ENCODE data around the gene TMEM151A. TPM values are rescaled to one million over a fixed set of nuclear protein-coding genes. Genes with fewer than 3 reads are reported as not detected.

The TMEM151A gene
- total RNA-seq, 1 experiment from 2014 or later: not detected

DNA sequence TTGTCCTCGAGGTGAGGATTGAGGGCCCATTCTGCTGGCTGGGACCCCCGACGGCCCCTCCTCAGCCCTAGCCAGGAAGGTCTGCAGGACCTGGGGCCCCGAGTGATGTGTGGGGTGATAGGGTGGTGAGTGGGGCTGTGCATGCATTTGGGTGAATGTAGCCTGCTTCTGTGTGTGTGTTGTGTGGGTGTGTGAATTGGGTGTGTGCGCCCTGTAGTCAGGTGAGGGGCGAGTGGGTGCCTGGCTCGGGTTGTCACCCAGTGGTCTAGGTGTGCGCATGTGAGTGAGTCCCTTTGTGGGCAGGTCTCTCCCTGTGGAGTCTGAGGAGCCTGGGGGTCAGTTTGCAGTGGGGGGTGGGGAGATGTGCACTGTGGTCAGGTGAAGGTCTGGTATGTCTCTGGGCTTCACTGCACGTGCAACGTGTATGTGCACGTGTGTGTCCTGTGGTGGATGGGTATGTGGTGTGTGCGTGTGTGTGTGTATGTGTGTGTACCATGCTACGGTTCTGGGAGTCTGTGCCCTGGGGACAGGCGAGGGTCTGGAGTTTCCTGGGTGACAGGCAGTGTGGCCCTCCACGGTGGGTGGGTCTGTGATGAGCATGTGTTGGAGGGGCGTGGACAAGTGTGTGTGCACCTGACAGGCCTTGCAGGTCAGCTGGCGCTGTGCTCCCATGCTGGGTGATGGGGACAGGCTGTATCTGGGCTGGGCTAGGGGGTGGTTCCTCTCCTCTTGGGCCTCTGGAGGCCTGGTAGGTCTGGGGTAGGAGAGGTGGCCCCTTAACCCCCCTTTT lies 1.0 kb downstream of the TMEM151A start:
- Histone ChIP-seq H3K27ac (ENCODE audit: low read length) (no peak overlapping the region), H2AFZ (ENCODE audit: low read length) (no peak overlapping the region), H3K36me3 (ENCODE audit: low read depth, low read length) (no peaks in the 10 kb centered on the region), H3K4me3 (ENCODE audit: low read length) (no peak overlapping the region), H3K4me2 (ENCODE audit: low read length) (no peak overlapping the region), H3K27me3 (ENCODE audit: low read length) (peaks cover 12% of the 10 kb centered on the region), H3F3A (ENCODE audit: low read length, unreplicated experiment) (no peaks in the 10 kb centered on the region), H4K20me1 (ENCODE audit: low read length) (no peaks in the 10 kb centered on the region), H3K9ac (ENCODE audit: low read length) (no peak overlapping the region), H3K4me1 (ENCODE audit: insufficient read depth, low read length) (peaks cover 15% of the 10 kb centered on the region), H3K9me3 (ENCODE audit: low read length) (no peaks in the 10 kb centered on the region), H3K9me2 (replicated peaks; ENCODE audit: low read length) (no peaks in the 10 kb centered on the region), H3K79me2 (ENCODE audit: low read length) (peaks cover 10% of the 10 kb centered on the region)
- intact Hi-C loops (cut with micrococcal nuclease): no loop called here
- POLR2A ChIA-PET (ENCODE audit: unreplicated experiment): no interaction called here
- BruUV-seq (replicated peaks): no TSS peak
- DNase-seq (no peak), ATAC-seq (no peak)
- TF ChIP-seq EZH2 (IDR thresholded peaks at IDR 0.05; ENCODE audit: low read length, unreplicated experiment) (no peak), EZH2phosphoT487 (IDR thresholded peaks at IDR 0.05; ENCODE audit: borderline replicate concordance, low read length) (no peak)
- TF ChIP-seq, protein P1, sequence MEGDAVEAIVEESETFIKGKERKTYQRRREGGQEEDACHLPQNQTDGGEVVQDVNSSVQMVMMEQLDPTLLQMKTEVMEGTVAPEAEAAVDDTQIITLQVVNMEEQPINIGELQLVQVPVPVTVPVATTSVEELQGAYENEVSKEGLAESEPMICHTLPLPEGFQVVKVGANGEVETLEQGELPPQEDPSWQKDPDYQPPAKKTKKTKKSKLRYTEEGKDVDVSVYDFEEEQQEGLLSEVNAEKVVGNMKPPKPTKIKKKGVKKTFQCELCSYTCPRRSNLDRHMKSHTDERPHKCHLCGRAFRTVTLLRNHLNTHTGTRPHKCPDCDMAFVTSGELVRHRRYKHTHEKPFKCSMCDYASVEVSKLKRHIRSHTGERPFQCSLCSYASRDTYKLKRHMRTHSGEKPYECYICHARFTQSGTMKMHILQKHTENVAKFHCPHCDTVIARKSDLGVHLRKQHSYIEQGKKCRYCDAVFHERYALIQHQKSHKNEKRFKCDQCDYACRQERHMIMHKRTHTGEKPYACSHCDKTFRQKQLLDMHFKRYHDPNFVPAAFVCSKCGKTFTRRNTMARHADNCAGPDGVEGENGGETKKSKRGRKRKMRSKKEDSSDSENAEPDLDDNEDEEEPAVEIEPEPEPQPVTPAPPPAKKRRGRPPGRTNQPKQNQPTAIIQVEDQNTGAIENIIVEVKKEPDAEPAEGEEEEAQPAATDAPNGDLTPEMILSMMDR (conservative IDR thresholded peaks at IDR 0.05; ENCODE audit: low read depth, low read length): no peak
- CTCF ChIA-PET: no interaction called here

GRCh38 chr11:66293352-66293751 lies 1.7 kb downstream of the TMEM151A start:
- CTCF ChIA-PET: no interaction called here
- no peak for ATAC-seq
- no peaks in the 10 kb centered on the region for H3K9me3 ChIP-seq (ENCODE audit: low read length)

More at GRCh38 chr11:66293352-66293751, 1.7 kb downstream of the TMEM151A start:
- Histone ChIP-seq H4K20me1 (ENCODE audit: low read length) (no peaks in the 10 kb centered on the region), H3K27ac (ENCODE audit: low read length) (no peak overlapping the region), H3K36me3 (ENCODE audit: low read depth, low read length) (no peaks in the 10 kb centered on the region), H3F3A (ENCODE audit: low read length, unreplicated experiment) (no peaks in the 10 kb centered on the region), H2AFZ (ENCODE audit: low read length) (no peak overlapping the region), H3K4me3 (ENCODE audit: low read length) (no peak overlapping the region), H3K4me2 (ENCODE audit: low read length) (no peak overlapping the region), H3K9me2 (replicated peaks; ENCODE audit: low read length) (no peaks in the 10 kb centered on the region), H3K4me1 (ENCODE audit: insufficient read depth, low read length) (peaks cover 9% of the 10 kb centered on the region), H3K9ac (ENCODE audit: low read length) (no peak overlapping the region), H3K27me3 (ENCODE audit: low read length) (peaks cover 12% of the 10 kb centered on the region), H3K79me2 (ENCODE audit: low read length) (peaks cover 4% of the 10 kb centered on the region)
- TF ChIP-seq EZH2phosphoT487 (IDR thresholded peaks at IDR 0.05; ENCODE audit: borderline replicate concordance, low read length) (no peak), EZH2 (IDR thresholded peaks at IDR 0.05; ENCODE audit: low read length, unreplicated experiment) (no peak)
- TF ChIP-seq, protein P1 (conservative IDR thresholded peaks at IDR 0.05; ENCODE audit: low read depth, low read length): no peak
- no peak for DNase-seq
- POLR2A ChIA-PET (ENCODE audit: unreplicated experiment): no interaction called here
- intact Hi-C loops (cut with micrococcal nuclease): no loop called here
- BruUV-seq (replicated peaks): no TSS peak

Data from PC-3 (cell line).